GM23338 (cell line): ENCODE results near the gene LACC1. TPM values are rescaled to one million over a fixed set of nuclear protein-coding genes. Genes with fewer than 3 reads are reported as not detected.

Experiments
- ATAC-seq: fragments of 200-7000 bp; cut with Tn5 transposase; 3 replicates; pipeline ENCODE4 v1.9.1; 2020
- DNase-seq: peaks from one replicate; pipeline ENCODE4 v3.0.0-alpha.2; 2015; ENCODE audit warnings: low spot score
- H2AFZ ChIP-seq: fragments of 200-600 bp; sonication (generic); 2 replicates; pipeline ENCODE4 v1.8.0; 2016; ENCODE audit warnings: antibody characterized with exemption, mild to moderate bottlenecking, moderate library complexity
- H3F3A ChIP-seq: fragments of 200-600 bp; sonication (generic); replicated peaks from 2 replicates; pipeline ENCODE4 v1.8.0; 2017; ENCODE audit warnings: antibody characterized with exemption, mixed run types, low read depth
- H3K27ac ChIP-seq: fragments of 200-600 bp; sonication (generic); 2 replicates; pipeline ENCODE4 v1.6.1; 2016; ENCODE audit warnings: low read depth
- H3K27me3 ChIP-seq: fragments of 200-600 bp; sonication (generic); 2 replicates; pipeline ENCODE4 v1.8.0; 2016; ENCODE audit warnings: mild to moderate bottlenecking, mixed run types, moderate library complexity; ENCODE audit not compliant: insufficient read depth
- H3K36me3 ChIP-seq: fragments of 200-600 bp; sonication (generic); 2 replicates; pipeline ENCODE4 v1.8.0; 2016; ENCODE audit warnings: mild to moderate bottlenecking; ENCODE audit not compliant: insufficient read depth
- H3K4me1 ChIP-seq: fragments of 200-600 bp; sonication (generic); 2 replicates; pipeline ENCODE4 v1.8.0; 2016; ENCODE audit warnings: mild to moderate bottlenecking, moderate library complexity; ENCODE audit not compliant: insufficient read depth
- H3K4me2 ChIP-seq: fragments of 200-600 bp; sonication (generic); 2 replicates; pipeline ENCODE4 v1.7.1; 2017; ENCODE audit warnings: mixed run types
- H3K4me3 ChIP-seq: fragments of 200-600 bp; sonication (generic); 2 replicates; pipeline ENCODE4 v1.6.1; 2016; ENCODE audit warnings: mixed run types
- H3K79me2 ChIP-seq: fragments of 200-600 bp; sonication (generic); replicated peaks from 2 replicates; pipeline ENCODE4 v1.8.0; 2017; ENCODE audit warnings: mild to moderate bottlenecking; ENCODE audit not compliant: insufficient read depth
- H3K9me2 ChIP-seq: fragments of 200-600 bp; sonication (generic); 2 replicates; pipeline ENCODE4 v1.8.0; 2017; ENCODE audit not compliant: insufficient read depth
- H4K20me1 ChIP-seq: fragments of 200-600 bp; sonication (generic); replicated peaks from 2 replicates; pipeline ENCODE4 v1.8.0; 2017; ENCODE audit warnings: mild to moderate bottlenecking; ENCODE audit not compliant: insufficient read depth
- H3K27ac Mint-ChIP-seq: 2 replicates; pipeline ENCODE4 v1.8.0; 2020; ENCODE audit warnings: inconsistent platforms, mild to moderate bottlenecking, moderate library complexity, mixed read lengths
- H3K27me3 Mint-ChIP-seq: 3 replicates; pipeline ENCODE4 v1.8.0; 2022; ENCODE audit warnings: low read depth, mild to moderate bottlenecking, moderate library complexity, mixed read lengths, inconsistent platforms; ENCODE audit not compliant: insufficient read depth, poor library complexity
- H3K36me3 Mint-ChIP-seq: 3 replicates; pipeline ENCODE4 v1.8.0; 2021; ENCODE audit warnings: low read depth, mild to moderate bottlenecking, inconsistent platforms, moderate library complexity, mixed read lengths
- H3K4me1 Mint-ChIP-seq: 3 replicates; pipeline ENCODE4 v1.8.0; 2020; ENCODE audit warnings: mild to moderate bottlenecking, inconsistent platforms, mixed read lengths
- H3K4me3 Mint-ChIP-seq: 3 replicates; pipeline ENCODE4 v1.8.0; 2021; ENCODE audit warnings: moderate library complexity, mild to moderate bottlenecking, inconsistent platforms, mixed read lengths
- H3K9me3 Mint-ChIP-seq: 3 replicates; pipeline ENCODE4 v1.8.0; 2020; ENCODE audit warnings: moderate library complexity, mild to moderate bottlenecking, inconsistent platforms, mixed read lengths
- NANOG ChIP-seq: IDR thresholded peaks from 2 replicates; pipeline ENCODE4 v1.6.1; 2016; ENCODE audit warnings: antibody characterized with exemption, borderline replicate concordance
- POLR2AphosphoS5 ChIP-seq: IDR thresholded peaks from 2 replicates; pipeline ENCODE4 v1.6.1; 2016; ENCODE audit warnings: antibody characterized with exemption, low read depth
- STAT1 ChIP-seq: IDR thresholded peaks from one replicate; pipeline ENCODE4 v1.6.1; 2016; ENCODE audit warnings: antibody characterized with exemption; ENCODE audit not compliant: unreplicated experiment
- ZNF331 ChIP-seq: fragments of 250-450 bp; sonication (Bioruptor Pico); IDR thresholded peaks from 2 replicates; pipeline ENCODE4 v1.5.0; 2020; ENCODE audit warnings: low read depth, mild to moderate bottlenecking, moderate library complexity
- polyA plus RNA-seq: library from polyadenylated mRNA; unstranded; fragments of >200 nt; fragmentation: Nextera tagmentation; extraction: Ambion mirVana; gene quantifications from 2 replicates; pipeline ENCODE4 v1.2.1, GENCODE V29; 2016
- total RNA-seq: library from RNA; depleted of rRNA; stranded (reverse); fragments of >200 nt; shearing (Covaris generic); gene quantifications from 2 replicates; pipeline ENCODE4 v1.2.3, GENCODE V29; 2014
- TF ChIP-seq, protein P1 (sequence below), 2 experiments: fragments of 200-600 bp in 1 of 2; sonication (generic) in 1 of 2; conservative IDR thresholded peaks; 2 replicates each; pipeline versions ENCODE4 v1.5.1 to v1.6.1; 2016 to 2017; ENCODE audit warnings: antibody characterized with exemption in 2 of 2, low read depth in 2 of 2, mild to moderate bottlenecking in 2 of 2, moderate library complexity in 1 of 2
- TF ChIP-seq, protein P2 (sequence below): IDR thresholded peaks from 2 replicates; pipeline ENCODE4 v1.6.1; 2016; ENCODE audit warnings: antibody characterized with exemption

Gene LACC1
- total and polyA plus RNA-seq, 2 experiments from 2014 or later: 4.4 to 4.6 TPM

GRCh38 chr13:43895940-43896339 is 16.2 kb downstream of the LACC1 start:
- Histone ChIP-seq H3K9me2 (no peaks in the 10 kb centered on the region), H3K36me3 (no peaks in the 10 kb centered on the region), H3K27me3 (no peaks in the 10 kb centered on the region), H3F3A (no peaks in the 10 kb centered on the region), H3K27ac (no peak overlapping the region), H3K79me2 (no peaks in the 10 kb centered on the region), H2AFZ (no peak overlapping the region), H3K4me3 (no peak overlapping the region), H3K4me2 (no peak overlapping the region), H3K4me1 (no peaks in the 10 kb centered on the region), H4K20me1 (no peaks in the 10 kb centered on the region)
- DNase-seq: no peak
- no peak for TF ChIP-seq NANOG
- TF ChIP-seq STAT1: no peak
- ATAC-seq: no peak
- Mint-ChIP-seq H3K4me3 (no peak overlapping the region), H3K9me3 (no peaks in the 10 kb centered on the region), H3K27ac (no peak overlapping the region), H3K27me3 (peaks cover 3% of the 10 kb centered on the region), H3K4me1 (peaks cover 3% of the 10 kb centered on the region; the same call in 1 of the 3 replicates), H3K36me3 (no peaks in the 10 kb centered on the region)

- H3F3A ChIP-seq: no peaks in the 10 kb centered on the region
- no peak overlapping the region for H2AFZ ChIP-seq
- no peaks in the 10 kb centered on the region for H3K9me2 ChIP-seq
- H3K4me2 ChIP-seq: no peak overlapping the region
- H4K20me1 ChIP-seq: no peaks in the 10 kb centered on the region
- Mint-ChIP-seq H3K4me3 (no peak overlapping the region), H3K27ac (no peak overlapping the region), H3K27me3 (peaks cover 3% of the 10 kb centered on the region), H3K9me3 (no peaks in the 10 kb centered on the region), H3K4me1 (no peaks in the 10 kb centered on the region), H3K36me3 (no peaks in the 10 kb centered on the region)
- DNase-seq: peak; percentile 82
- no peaks in the 10 kb centered on the region for H3K79me2 ChIP-seq
- H3K36me3 ChIP-seq: no peaks in the 10 kb centered on the region
- H3K4me1 ChIP-seq: no peaks in the 10 kb centered on the region
- H3K27me3 ChIP-seq: no peaks in the 10 kb centered on the region
- peak; percentile 61 for ATAC-seq
- no peak overlapping the region for H3K4me3 ChIP-seq
- TF ChIP-seq POLR2AphosphoS5: no peak
- TF ChIP-seq, protein P1, sequence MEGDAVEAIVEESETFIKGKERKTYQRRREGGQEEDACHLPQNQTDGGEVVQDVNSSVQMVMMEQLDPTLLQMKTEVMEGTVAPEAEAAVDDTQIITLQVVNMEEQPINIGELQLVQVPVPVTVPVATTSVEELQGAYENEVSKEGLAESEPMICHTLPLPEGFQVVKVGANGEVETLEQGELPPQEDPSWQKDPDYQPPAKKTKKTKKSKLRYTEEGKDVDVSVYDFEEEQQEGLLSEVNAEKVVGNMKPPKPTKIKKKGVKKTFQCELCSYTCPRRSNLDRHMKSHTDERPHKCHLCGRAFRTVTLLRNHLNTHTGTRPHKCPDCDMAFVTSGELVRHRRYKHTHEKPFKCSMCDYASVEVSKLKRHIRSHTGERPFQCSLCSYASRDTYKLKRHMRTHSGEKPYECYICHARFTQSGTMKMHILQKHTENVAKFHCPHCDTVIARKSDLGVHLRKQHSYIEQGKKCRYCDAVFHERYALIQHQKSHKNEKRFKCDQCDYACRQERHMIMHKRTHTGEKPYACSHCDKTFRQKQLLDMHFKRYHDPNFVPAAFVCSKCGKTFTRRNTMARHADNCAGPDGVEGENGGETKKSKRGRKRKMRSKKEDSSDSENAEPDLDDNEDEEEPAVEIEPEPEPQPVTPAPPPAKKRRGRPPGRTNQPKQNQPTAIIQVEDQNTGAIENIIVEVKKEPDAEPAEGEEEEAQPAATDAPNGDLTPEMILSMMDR (conservative IDR thresholded peaks at IDR 0.05; ENCODE audit: low read depth in 2 of 2): peak; percentile 77 to 86
- TF ChIP-seq, protein P2, sequence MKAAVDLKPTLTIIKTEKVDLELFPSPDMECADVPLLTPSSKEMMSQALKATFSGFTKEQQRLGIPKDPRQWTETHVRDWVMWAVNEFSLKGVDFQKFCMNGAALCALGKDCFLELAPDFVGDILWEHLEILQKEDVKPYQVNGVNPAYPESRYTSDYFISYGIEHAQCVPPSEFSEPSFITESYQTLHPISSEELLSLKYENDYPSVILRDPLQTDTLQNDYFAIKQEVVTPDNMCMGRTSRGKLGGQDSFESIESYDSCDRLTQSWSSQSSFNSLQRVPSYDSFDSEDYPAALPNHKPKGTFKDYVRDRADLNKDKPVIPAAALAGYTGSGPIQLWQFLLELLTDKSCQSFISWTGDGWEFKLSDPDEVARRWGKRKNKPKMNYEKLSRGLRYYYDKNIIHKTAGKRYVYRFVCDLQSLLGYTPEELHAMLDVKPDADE: no peak
- TF ChIP-seq ZNF331 (CRISPR knock-in tag): no peak
- H3K27ac ChIP-seq: no peak overlapping the region
Measured at GRCh38 chr13:43905435-43906031, 25.8 kb downstream of the LACC1 start.
